ENCODE data around the gene TIMP4. TPM values are rescaled to one million over a fixed set of nuclear protein-coding genes. Genes with fewer than 3 reads are reported as not detected.
A peak's percentile ranks its signal among the peaks of the same experiment; 100 is the strongest.

TIMP4 gene
- total RNA-seq, 1 experiment from 2014 or later, result not detected

GRCh38 chr3:12136371-12136770, 22.3 kb downstream of the TIMP4 start:
- in situ Hi-C loops (cut with HindIII; ENCODE audit: low pct_unique_long_range_greater_than_20kb, low sequenced_read_pairs) (no loop called here), intact Hi-C loops (cut with micrococcal nuclease; ENCODE audit: unreplicated experiment) (loop anchor here (5.0 to 10.0 kb wide), 2 partner anchors 41 to 148 kb away; partner anchors contain the start of gene PPARG)
- no TSS peak for BruUV-seq (replicated peaks)
- Histone ChIP-seq H3K4me1 (ENCODE audit: control insufficient read depth, insufficient read depth, low read length) (peaks cover 5% of the 10 kb centered on the region; the same call in 1 of the 2 replicates), H3K4me3 (ENCODE audit: low read depth in 2 of 2, low read length in 2 of 2) (no peak overlapping the region), H3K27ac (ENCODE audit: low read length) (no peak overlapping the region), H3K9me3 (ENCODE audit: control insufficient read depth, insufficient read depth, low read depth, low read length) (no peaks in the 10 kb centered on the region), H3K36me3 (ENCODE audit: control insufficient read depth, insufficient read depth, low read length) (no peaks in the 10 kb centered on the region), H3K27me3 (ENCODE audit: control insufficient read depth, insufficient read depth, low read length) (no peaks in the 10 kb centered on the region)
- POLR2A ChIA-PET, result no interaction called here
- DNase-seq (ENCODE audit: low read depth, low spot score) (no peak), ATAC-seq (no peak)
- CTCF ChIA-PET, result interaction anchor here (0.6 to 0.8 kb wide), 3 partner anchors 86 to 322 kb away, joined by 3 to 11 read pairs (median 3); no protein-coding TSS in a partner anchor
- TF ChIP-seq POLR2AphosphoS5 (IDR thresholded peaks at IDR 0.05; ENCODE audit: low read depth, low read length) (no peak), TCF7L2 (IDR thresholded peaks at IDR 0.05; ENCODE audit: low read depth, low read length) (no peak), CTCF (IDR thresholded peaks at IDR 0.05) (no peak), SIN3A (IDR thresholded peaks at IDR 0.05; ENCODE audit: borderline replicate concordance, insufficient read depth, low read depth, low read length) (no peak), REST (IDR thresholded peaks at IDR 0.05; ENCODE audit: insufficient read depth in 1 of 2, low read depth in 2 of 2, low read length in 1 of 2) (no peak)

DNA sequence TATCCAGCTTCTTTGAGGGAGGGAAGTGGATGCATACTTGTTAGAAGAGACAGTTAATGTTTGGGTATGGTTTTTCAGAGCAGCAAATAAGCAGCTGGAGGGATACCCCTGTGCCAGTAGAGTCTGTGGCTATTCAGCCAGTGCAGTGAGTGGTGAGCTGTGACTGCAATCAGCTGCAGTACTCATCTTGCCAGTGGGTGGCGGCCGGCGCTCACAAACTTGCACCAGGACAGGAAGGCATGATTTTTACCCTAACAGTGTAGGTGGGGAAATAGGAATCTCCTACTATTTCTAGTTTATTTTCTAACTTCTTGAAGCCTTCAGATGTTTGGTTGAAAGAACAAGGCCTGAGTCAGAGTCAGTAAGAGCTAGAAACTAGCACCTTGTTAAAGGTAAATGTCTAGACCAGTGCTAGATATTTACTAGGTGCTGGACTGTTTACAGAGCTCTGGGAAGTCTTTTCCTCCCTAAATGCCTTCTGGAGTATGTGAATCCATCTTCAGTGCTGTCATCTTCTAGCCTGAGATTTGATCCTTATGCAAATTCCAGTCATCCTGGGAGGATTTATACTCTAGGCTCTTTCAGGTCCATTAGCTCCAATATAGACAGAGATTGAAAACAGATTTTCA, 23.6 kb downstream of the TIMP4 start:
- DNase-seq (ENCODE audit: low read depth, low spot score), result no peak
- no TSS peak for BruUV-seq (replicated peaks)
- no peaks in the 10 kb centered on the region for H3K9me3 ChIP-seq (ENCODE audit: control insufficient read depth, insufficient read depth, low read depth, low read length)
- H3K27ac ChIP-seq (ENCODE audit: low read length), result peak overlapping the region; percentile 61; the same call in 1 of the 2 replicates
- H3K27me3 ChIP-seq (ENCODE audit: control insufficient read depth, insufficient read depth, low read length), result no peaks in the 10 kb centered on the region
- H3K4me1 ChIP-seq (ENCODE audit: control insufficient read depth, insufficient read depth, low read length), result peaks cover 5% of the 10 kb centered on the region; the same call in 1 of the 2 replicates
- intact Hi-C loops (cut with micrococcal nuclease; ENCODE audit: unreplicated experiment) (loop anchor here (5.0 to 10.0 kb wide), 2 partner anchors 42 to 150 kb away; partner anchors contain the start of gene PPARG), in situ Hi-C loops (cut with HindIII; ENCODE audit: low pct_unique_long_range_greater_than_20kb, low sequenced_read_pairs) (no loop called here)
- ChIA-PET POLR2A (no interaction called here), CTCF (interaction anchor here (0.5 to 1.4 kb wide), 8 partner anchors 9 to 388 kb away, joined by 3 to 6 read pairs (median 4); no protein-coding TSS in a partner anchor)
- no peaks in the 10 kb centered on the region for H3K36me3 ChIP-seq (ENCODE audit: control insufficient read depth, insufficient read depth, low read length)
- ATAC-seq, result peak; percentile 94
- H3K4me3 ChIP-seq (ENCODE audit: low read depth in 2 of 2, low read length in 2 of 2), result no peak overlapping the region
- TF ChIP-seq SIN3A (IDR thresholded peaks at IDR 0.05; ENCODE audit: borderline replicate concordance, insufficient read depth, low read depth, low read length) (no peak), CTCF (IDR thresholded peaks at IDR 0.05) (peak; percentile 90), REST (IDR thresholded peaks at IDR 0.05; ENCODE audit: insufficient read depth in 1 of 2, low read depth in 2 of 2, low read length in 1 of 2) (no peak)

All from Panc1 (cell line).